SJCRH30 (cell line): ENCODE data around the gene NFIC. TPM values are rescaled to one million over a fixed set of nuclear protein-coding genes. Genes with fewer than 3 reads are reported as not detected.
A peak's percentile ranks its signal among the peaks of the same experiment; 100 is the strongest.

Source experiments
- DNase-seq, 2 experiments: peaks; one replicate each; pipeline ENCODE4 v3.0.0-alpha.2; 2015 to 2020
- H3K27ac ChIP-seq: fragments of 250-450 bp; sonication (Bioruptor Pico); 2 replicates; pipeline ENCODE4 v1.5.1; 2020; ENCODE audit warnings: mild to moderate bottlenecking, moderate library complexity
- H3K27me3 ChIP-seq: fragments of 250-450 bp; sonication (Bioruptor Pico); 2 replicates; pipeline ENCODE4 v1.5.1; 2020; ENCODE audit warnings: mild to moderate bottlenecking, moderate library complexity
- H3K36me3 ChIP-seq: fragments of 250-450 bp; sonication (Bioruptor Pico); 2 replicates; pipeline ENCODE4 v1.5.1; 2020; ENCODE audit warnings: mild to moderate bottlenecking, moderate library complexity
- H3K4me1 ChIP-seq: fragments of 250-450 bp; sonication (Bioruptor Pico); 2 replicates; pipeline ENCODE4 v1.5.1; 2020; ENCODE audit warnings: mild to moderate bottlenecking, moderate library complexity
- H3K4me3 ChIP-seq: fragments of 250-450 bp; sonication (Bioruptor Pico); 2 replicates; pipeline ENCODE4 v1.5.1; 2020; ENCODE audit warnings: mild to moderate bottlenecking, moderate library complexity
- H3K9me3 ChIP-seq: fragments of 250-450 bp; sonication (Bioruptor Pico); replicated peaks from 2 replicates; pipeline ENCODE4 v1.5.1; 2020; ENCODE audit warnings: mild to moderate bottlenecking, moderate library complexity
- total RNA-seq: library from RNA; depleted of rRNA; stranded (reverse); fragments of >200 nt; shearing (Covaris generic); gene quantifications from 2 replicates; pipeline ENCODE4 v1.2.3, GENCODE V29; 2014

The NFIC gene
- total RNA-seq, 1 experiment from 2014 or later = 15.1 TPM

DNA sequence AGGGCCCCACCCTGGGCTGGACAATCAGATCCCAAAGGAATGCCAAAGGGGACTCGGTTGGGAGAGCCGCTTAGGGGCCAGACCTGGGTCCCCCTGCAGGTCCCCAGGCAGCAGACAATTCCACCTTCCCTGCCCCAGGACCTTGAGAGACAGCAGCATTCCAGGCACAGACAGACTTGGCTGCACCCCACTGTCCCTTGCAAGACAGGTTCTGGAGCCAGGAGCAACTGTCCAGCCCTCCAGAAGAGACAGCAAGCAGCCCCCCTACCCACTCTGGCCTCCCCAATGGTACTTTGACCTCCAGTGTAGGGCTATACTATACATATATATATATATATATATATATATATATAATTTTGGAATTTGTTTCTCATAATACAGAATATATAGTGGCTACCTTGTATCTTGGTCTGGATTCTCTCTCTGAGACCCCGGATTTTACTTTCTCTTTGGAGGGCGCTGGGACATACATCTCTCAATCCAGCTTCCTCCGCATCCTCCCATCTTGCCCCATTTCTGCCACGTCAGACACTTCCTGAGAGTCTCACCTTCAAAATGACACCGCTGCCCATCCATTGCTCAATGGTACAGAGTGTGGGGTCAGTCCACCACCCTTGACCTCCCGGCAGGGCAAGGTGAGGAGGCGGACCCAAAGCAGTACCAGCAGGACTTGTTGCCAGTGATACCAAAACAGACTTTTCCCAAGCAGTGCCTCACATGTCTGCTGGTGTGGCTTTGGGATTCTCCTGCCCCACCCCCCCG is 101.2 kb downstream of the NFIC start:
- no peaks in the 10 kb centered on the region for H3K27me3 ChIP-seq
- H3K4me1 ChIP-seq = no peaks in the 10 kb centered on the region
- H3K4me3 ChIP-seq = no peak overlapping the region
- H3K9me3 ChIP-seq = no peaks in the 10 kb centered on the region
- no peak overlapping the region for H3K27ac ChIP-seq
- DNase-seq = no peak
- H3K36me3 ChIP-seq = peaks cover 4% of the 10 kb centered on the region; the same call in 1 of the 2 replicates

DNA sequence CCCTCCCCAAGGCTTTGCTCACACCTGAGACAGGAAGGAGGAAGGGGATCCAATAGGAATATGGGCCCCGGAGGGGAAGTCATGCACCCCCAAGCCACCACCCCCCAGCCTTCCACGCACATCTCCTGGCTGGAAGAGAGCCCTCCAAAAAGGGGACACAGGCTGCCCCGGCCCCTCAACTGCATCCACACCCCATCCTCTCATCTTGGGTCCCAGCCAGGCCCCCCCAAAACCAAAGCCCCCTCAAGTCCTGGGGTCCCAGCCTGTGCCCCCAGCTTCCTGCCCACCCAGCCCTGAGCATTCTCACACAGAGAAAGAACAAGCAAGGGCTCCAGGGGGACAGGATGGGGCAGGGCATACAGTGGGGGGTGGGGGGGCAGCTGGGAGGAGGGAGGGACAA is 101.8 kb downstream of the NFIC start:
- no peaks in the 10 kb centered on the region for H3K36me3 ChIP-seq
- no peak for DNase-seq
- H3K27ac ChIP-seq = no peak overlapping the region
- H3K4me1 ChIP-seq = no peaks in the 10 kb centered on the region
- H3K9me3 ChIP-seq = no peaks in the 10 kb centered on the region
- no peaks in the 10 kb centered on the region for H3K27me3 ChIP-seq
- no peak overlapping the region for H3K4me3 ChIP-seq

DNA sequence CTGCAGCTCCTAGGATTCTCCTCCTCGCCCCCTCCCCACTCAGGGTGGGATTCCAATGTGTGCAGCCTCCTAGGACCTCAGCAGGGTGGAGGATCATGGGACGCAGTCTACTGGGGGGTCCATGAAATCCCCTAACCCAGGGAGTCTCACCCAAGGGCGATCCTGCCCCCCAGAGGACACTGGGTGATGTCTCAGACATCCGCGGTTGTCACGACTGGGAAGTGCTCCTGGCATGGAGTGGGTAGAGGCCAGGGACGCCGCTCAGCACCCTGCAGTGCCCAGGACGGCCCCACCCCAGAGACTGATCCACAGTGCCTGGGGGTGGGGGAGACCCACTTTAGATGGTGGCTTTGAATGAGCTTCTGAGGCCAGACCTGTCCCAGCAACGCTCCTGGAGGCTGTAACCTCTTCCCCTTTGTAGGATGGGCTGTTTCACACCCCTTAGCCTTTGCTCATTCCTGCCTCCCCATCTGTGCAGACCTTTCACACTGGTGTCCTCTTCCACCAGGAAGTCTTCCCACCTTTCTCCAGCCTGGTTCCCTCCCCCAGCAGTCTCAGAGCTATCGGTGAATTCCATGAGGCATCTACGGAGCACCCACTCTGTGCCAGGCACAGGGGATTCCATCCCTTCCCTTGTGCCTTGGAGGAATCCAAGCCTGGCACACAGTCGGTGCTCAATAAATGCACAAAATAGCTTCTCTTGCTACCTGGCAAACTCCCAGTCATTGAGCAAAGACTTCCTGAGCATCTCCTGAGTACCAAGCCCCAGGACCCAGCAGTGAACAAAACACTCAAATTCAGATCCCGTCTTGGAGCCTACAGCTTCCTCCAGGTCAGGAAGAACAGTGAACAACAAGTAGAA is 103.5 kb downstream of the NFIC start:
- DNase-seq = no peak
- Histone ChIP-seq H3K36me3 (no peaks in the 10 kb centered on the region), H3K4me3 (no peak overlapping the region), H3K9me3 (no peaks in the 10 kb centered on the region), H3K27me3 (no peaks in the 10 kb centered on the region), H3K4me1 (no peaks in the 10 kb centered on the region), H3K27ac (no peak overlapping the region)

DNA sequence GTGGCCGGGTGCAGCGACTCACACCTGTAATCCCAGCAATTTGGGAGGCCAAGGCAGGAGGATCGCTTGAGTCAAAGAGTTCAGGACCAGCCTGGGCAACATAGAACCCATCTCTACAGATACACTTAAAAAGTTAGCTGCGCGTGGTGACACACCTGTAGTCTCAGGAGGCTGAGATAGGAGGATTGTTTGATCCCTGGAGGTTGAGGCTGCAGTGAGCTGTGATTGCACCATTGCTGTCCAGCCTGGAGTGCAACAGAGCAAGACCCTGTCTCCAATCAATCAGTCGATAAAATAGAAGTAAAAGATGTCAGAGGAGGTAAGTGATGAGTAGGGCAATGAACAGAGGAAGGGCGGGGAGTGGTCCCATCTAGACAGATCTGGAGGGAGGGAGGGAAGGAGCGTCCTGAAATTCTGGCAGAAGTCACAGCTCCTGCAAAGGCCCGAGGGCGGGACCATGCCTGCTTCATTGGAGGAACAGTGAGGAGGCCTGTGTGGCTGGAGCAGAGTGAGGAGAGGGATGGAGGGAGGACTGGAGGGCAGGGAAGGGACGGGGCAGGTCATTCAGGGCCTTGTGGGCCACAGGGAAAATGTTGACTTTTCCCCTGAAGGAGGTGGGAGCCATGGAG is 104.2 kb downstream of the NFIC start:
- Histone ChIP-seq H3K27ac (no peak overlapping the region), H3K9me3 (no peaks in the 10 kb centered on the region), H3K4me3 (no peak overlapping the region), H3K36me3 (no peaks in the 10 kb centered on the region), H3K4me1 (no peaks in the 10 kb centered on the region), H3K27me3 (no peaks in the 10 kb centered on the region)
- no peak for DNase-seq

DNA sequence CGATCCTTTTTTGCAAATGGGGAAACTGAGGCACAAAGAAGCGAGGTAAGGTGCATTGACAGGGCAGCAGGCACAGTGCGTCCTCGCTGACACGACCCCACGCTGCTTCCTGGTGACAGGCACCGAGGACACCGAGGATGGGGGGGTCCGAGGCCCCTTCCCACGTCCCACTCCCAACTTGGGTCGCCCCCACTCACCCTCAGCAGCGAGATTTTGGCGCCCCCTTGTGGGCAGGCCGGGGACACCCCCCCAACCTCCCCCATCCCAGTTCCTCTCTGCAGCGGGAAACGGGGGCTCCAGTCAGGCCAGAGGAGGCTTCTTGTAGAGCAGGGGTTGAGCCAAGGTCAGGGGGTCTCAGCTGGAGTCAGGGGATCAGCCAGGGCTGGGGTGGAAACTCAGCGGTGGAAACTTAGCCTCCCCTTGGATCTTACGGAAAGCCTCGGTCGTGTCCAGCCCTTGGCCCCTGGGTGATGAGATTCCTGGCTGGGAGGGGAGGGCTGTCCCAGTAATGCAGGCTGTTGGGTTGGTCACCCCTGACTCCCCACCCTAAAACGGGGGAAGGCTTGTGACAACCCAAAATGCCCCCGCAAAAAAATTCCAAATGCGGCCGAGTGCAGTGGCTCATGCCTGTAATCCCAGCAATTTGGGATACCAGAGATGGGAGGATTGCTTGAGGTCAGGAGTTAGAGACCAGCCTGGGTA is 105.7 kb downstream of the NFIC start:
- H3K4me3 ChIP-seq = no peak overlapping the region
- no peaks in the 10 kb centered on the region for H3K27me3 ChIP-seq
- H3K9me3 ChIP-seq = no peaks in the 10 kb centered on the region
- H3K4me1 ChIP-seq = no peaks in the 10 kb centered on the region
- no peak overlapping the region for H3K27ac ChIP-seq
- no peaks in the 10 kb centered on the region for H3K36me3 ChIP-seq
- DNase-seq = peak; percentile 38 to 57

DNA sequence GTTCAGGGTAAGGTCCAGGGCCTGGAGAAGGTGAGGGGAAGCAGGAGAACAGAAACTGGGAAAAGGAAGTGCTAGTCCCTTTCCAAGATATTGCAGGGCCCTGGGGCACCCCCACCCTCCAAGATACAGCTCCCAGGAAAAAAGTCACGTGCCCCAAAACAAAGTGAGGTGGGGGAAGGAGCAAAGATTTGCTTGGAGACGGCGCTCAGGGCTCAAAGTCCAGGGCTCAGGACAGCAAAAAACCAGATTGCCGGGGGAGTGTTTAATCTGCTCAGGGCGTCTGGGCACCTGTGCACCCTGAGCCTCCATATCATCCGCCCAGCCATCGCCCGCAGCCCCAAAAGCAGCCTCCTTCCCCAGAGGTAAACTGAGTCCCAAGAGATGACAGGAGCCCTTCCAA is 107.6 kb downstream of the NFIC start:
- Histone ChIP-seq H3K4me1 (no peaks in the 10 kb centered on the region), H3K36me3 (no peaks in the 10 kb centered on the region), H3K27ac (no peak overlapping the region), H3K9me3 (no peaks in the 10 kb centered on the region), H3K27me3 (no peaks in the 10 kb centered on the region), H3K4me3 (no peak overlapping the region)
- no peak for DNase-seq

DNA sequence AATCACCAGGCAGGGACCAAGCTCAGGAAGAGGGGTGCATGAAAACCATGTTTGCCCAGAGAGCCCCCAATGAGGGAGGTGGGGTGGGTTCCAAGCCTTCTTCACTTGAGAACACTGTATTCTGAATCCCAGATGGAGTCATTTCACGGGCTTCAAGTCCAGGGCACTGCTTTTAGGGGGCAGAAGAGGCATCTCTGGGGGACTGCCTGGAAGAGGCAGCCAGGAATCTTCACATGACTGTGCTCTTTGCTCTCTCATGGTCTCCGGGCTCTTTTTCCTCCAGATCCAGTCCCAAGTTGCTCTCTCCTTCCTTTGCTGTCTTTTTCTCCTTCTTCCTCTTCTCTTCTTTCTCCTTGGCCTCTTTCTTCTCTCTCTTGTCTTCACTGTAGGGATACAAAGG is 108.2 kb downstream of the NFIC start:
- H3K36me3 ChIP-seq = no peaks in the 10 kb centered on the region
- H3K4me3 ChIP-seq = no peak overlapping the region
- H3K4me1 ChIP-seq = no peaks in the 10 kb centered on the region
- H3K27ac ChIP-seq = no peak overlapping the region
- no peak for DNase-seq
- H3K27me3 ChIP-seq = no peaks in the 10 kb centered on the region
- no peaks in the 10 kb centered on the region for H3K9me3 ChIP-seq

DNA sequence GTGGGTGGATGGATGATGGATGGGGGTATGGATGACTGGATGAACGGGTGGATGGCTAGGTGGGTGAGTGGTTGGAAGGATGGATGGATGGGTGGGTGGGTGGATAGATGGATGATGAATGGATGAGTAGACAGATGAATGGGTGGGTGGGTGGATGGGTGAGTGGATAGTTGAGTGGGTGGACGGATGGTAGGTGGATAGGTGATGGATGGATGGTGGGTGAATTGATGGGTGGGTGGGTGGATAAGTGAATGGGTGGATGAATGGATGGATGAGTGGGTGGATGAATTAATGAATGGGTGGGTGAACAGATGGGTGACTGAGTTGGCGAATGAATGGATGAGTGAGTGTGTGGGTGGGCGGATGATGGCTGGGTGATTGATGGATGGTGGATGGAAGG is 109.1 kb downstream of the NFIC start:
- Histone ChIP-seq H3K27me3 (peaks cover 5% of the 10 kb centered on the region), H3K9me3 (no peaks in the 10 kb centered on the region), H3K4me3 (no peak overlapping the region), H3K27ac (no peak overlapping the region), H3K4me1 (no peaks in the 10 kb centered on the region), H3K36me3 (no peaks in the 10 kb centered on the region)
- DNase-seq = no peak

DNA sequence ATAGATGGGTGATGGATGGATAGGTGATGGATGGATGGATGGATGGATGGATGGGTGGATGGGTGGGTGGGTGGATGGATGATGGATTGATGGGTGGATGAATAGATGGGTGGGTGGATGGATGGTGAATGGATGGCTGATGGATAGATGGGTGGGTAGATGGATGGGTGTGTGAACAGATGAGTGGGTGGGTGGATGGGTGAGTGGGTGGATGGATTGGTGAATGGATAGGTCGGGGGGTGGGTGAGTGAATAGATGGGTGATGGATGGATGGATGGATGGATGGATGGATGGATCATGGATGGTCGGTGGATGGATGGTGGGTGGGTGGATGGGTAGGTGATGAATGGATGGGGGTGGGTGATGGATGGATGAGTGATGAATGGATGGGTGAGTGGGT is 110.4 kb downstream of the NFIC start:
- H3K36me3 ChIP-seq = no peaks in the 10 kb centered on the region
- H3K27me3 ChIP-seq = peaks cover 19% of the 10 kb centered on the region
- H3K4me1 ChIP-seq = no peaks in the 10 kb centered on the region
- H3K9me3 ChIP-seq = no peaks in the 10 kb centered on the region
- H3K27ac ChIP-seq = no peak overlapping the region
- H3K4me3 ChIP-seq = no peak overlapping the region
- DNase-seq = no peak

DNA sequence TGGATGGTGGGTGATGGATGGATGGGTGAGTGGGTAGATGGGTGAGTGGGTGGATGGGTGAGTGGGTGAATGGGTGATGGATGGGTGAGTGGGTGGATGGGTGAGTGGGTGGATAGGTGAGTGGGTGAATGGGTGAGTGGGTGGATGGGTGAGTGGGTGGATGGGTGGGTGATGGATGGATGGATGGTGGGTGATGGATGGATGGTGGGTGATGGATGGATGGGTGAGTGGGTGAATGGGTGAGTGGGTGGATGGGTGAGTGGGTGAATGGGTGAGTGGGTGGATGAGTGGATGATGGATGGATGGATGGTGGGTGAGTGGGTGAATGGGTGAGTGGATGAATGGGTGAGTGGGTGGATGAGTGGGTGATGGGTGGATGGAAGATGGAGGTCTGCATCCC is 111.1 kb downstream of the NFIC start:
- Histone ChIP-seq H3K36me3 (no peaks in the 10 kb centered on the region), H3K27me3 (peaks cover 25% of the 10 kb centered on the region), H3K4me3 (no peak overlapping the region), H3K27ac (no peak overlapping the region), H3K4me1 (no peaks in the 10 kb centered on the region), H3K9me3 (no peaks in the 10 kb centered on the region)
- no peak for DNase-seq

DNA sequence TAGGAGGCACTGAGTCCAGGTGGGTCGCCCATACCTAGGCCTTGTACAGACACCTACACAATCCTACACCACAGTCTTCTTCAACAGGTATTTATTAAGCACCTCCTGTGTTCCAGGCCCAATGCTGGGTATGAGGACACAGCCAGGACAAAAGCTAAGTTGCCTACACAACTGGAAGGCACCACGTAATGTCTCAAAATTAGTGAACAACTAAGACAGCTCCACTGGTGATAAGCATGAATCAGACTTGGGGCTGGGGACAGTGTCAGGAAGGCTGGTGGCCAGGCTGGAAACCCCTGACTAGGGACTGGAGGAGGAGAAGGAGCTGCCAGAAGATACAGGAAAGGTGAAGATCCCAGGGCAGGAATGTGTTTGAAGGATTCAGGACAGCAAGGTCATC is 111.6 kb downstream of the NFIC start:
- Histone ChIP-seq H3K27me3 (peaks cover 27% of the 10 kb centered on the region), H3K4me1 (peaks cover 1% of the 10 kb centered on the region; the same call in 1 of the 2 replicates), H3K36me3 (no peaks in the 10 kb centered on the region), H3K9me3 (no peaks in the 10 kb centered on the region), H3K4me3 (no peak overlapping the region), H3K27ac (no peak overlapping the region)
- DNase-seq = no peak

DNA sequence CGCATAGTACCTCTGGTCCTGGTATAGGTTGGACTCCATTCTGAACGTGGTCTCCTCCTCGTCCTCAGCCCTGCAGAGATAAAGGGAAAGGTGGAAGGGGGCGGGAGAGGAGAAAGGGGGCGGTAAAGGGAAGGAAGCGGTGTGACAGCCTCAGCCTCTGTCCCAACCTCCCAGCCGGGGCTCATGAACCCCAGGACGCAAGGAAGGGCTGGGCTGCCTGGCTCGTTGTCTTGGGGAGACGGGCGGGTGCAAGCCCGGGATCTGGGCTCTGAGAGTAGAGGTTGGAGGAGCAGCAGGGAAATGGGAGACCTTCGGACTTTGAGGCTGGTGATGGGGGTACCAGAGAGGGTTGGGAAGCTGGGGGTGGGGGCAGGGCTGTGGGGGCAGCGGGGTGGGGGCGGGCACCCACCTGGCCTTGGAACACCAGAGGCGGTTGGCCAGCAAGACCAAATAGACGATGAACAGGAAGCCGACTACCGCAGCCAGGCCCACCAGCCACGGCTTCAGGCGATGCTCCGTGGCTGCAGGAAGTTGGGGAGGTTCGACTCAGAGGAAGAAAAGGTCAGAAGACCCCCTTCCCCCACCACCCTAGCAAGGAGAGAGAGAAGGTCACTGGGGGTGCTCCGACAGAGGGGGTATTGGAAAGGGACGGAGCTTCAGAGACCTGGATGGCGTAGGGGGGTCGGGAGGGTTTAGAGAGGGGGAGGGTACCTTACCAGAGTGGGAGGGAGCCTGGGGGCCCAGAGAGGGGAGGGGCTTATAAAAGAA is 112.2 kb downstream of the NFIC start:
- H3K27ac ChIP-seq = no peak overlapping the region
- peaks cover 33% of the 10 kb centered on the region for H3K27me3 ChIP-seq
- no peak overlapping the region for H3K4me3 ChIP-seq
- DNase-seq = no peak
- H3K9me3 ChIP-seq = no peaks in the 10 kb centered on the region
- H3K36me3 ChIP-seq = no peaks in the 10 kb centered on the region
- peaks cover 3% of the 10 kb centered on the region; the same call in 1 of the 2 replicates for H3K4me1 ChIP-seq

DNA sequence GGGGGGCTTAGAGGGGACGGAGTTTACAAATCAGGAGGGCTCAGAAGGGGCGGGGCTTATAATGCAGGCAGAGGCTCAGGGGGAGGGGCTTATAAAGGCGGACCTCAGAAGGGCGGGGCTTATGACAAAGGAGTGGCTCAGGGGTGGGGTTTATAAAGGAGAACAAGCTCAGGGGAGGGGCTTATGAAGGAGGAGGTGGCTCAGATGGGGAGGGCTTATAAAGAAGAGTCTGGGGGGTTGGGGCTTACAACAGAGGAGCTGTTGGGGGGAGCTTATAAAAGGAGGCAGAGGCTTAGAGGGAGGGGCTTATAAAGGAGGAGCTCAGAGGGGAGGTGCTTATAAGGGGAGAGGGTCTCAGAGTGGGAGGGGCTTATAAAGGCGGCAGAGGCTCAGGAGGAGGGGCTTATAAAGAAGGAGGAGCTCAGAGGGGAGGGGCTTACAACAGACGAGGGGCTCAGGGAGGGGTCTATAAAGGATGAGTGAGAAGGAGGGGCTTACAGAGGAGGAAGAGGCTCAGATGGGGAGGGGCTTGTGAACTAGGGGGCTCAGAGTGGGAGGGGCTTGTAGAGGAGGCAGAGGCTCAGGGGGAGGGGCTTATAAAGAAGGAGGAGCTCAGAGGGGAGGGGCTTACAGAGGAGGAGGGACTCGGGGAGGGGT is 112.9 kb downstream of the NFIC start:
- H3K9me3 ChIP-seq = no peaks in the 10 kb centered on the region
- H3K27me3 ChIP-seq = peaks cover 38% of the 10 kb centered on the region
- peak; percentile 43 to 45 for DNase-seq
- no peak overlapping the region for H3K4me3 ChIP-seq
- no peaks in the 10 kb centered on the region for H3K36me3 ChIP-seq
- no peak overlapping the region for H3K27ac ChIP-seq
- peaks cover 3% of the 10 kb centered on the region; the same call in 1 of the 2 replicates for H3K4me1 ChIP-seq

DNA sequence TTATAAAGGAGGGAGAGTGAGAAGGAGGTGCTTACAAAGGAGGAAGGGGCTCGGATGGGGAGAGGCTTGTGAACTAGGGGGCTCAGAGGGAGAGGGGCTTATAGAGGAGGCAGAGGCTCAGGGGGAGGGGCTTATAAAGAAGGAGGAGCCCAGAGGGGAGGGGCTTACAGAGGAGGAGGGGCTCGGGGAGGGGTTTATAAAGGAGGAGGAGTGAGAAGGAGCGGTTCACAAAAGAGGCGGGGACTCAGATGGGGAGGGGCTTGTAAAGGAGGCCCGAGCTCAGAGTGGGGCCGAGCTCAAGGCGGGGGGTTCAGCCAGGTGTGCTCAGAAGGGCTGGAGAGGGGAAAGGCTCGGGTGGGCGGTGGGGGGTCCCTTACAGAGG is 113.4 kb downstream of the NFIC start:
- Histone ChIP-seq H3K27ac (no peak overlapping the region), H3K4me1 (peaks cover 3% of the 10 kb centered on the region; the same call in 1 of the 2 replicates), H3K27me3 (peaks cover 38% of the 10 kb centered on the region), H3K9me3 (no peaks in the 10 kb centered on the region), H3K4me3 (no peak overlapping the region), H3K36me3 (no peaks in the 10 kb centered on the region)
- peak; percentile 43 to 48 for DNase-seq
